Lung (tissue), 16 donors: ENCODE data around the gene PLEKHA4. TPM values are rescaled to one million over a fixed set of nuclear protein-coding genes. Genes with fewer than 3 reads are reported as not detected.

Source experiments
- ATAC-seq: fragments of 200-7000 bp; cut with Tn5 transposase; one replicate; pipeline ENCODE4 v1.9.1; 2020; ENCODE audit warnings: moderate number of reproducible peaks; ENCODE audit not compliant: insufficient read depth, low FRiP score
- DNase-seq, 3 donors: peaks; one replicate each; pipeline ENCODE4 v3.0.0-alpha.2; 2013 to 2017
- H3K27ac ChIP-seq, 2 donors: one replicate each; pipeline ENCODE4 v1.5.1; 2013; ENCODE audit warnings: mild to moderate bottlenecking in 2 of 2, moderate library complexity in 2 of 2, control low read depth in 1 of 2, inconsistent platforms in 1 of 2, low read depth in 1 of 2, low read length in 1 of 2
- H3K27me3 ChIP-seq, 3 donors: one replicate each; pipeline ENCODE4 v1.5.1; 2013; ENCODE audit warnings: low read length in 2 of 3; ENCODE audit not compliant: control insufficient read depth in 3 of 3, insufficient read depth in 3 of 3
- H3K36me3 ChIP-seq, 4 donors: one replicate each; pipeline ENCODE4 v1.5.1; 2013; ENCODE audit warnings: low read length in 4 of 4, mild to moderate bottlenecking in 1 of 4, moderate library complexity in 1 of 4; ENCODE audit not compliant: control insufficient read depth in 4 of 4, insufficient read depth in 4 of 4
- H3K4me1 ChIP-seq, 5 donors: one replicate each; pipeline ENCODE4 v1.5.1; 2013; ENCODE audit warnings: low read length in 5 of 5, mild to moderate bottlenecking in 2 of 5, moderate library complexity in 1 of 5; ENCODE audit not compliant: control insufficient read depth in 5 of 5, insufficient read depth in 5 of 5
- H3K4me3 ChIP-seq: one replicate; pipeline ENCODE4 v1.5.1; 2013; ENCODE audit warnings: mild to moderate bottlenecking, control low read depth, moderate library complexity
- H3K9ac ChIP-seq, 2 donors: one replicate each; pipeline ENCODE4 v1.5.1; 2013; ENCODE audit warnings: low read length in 2 of 2, control low read depth in 1 of 2; ENCODE audit not compliant: insufficient read depth in 1 of 2
- H3K9me3 ChIP-seq, 4 donors: one replicate each; pipeline ENCODE4 v1.5.1; 2013; ENCODE audit warnings: low read length in 3 of 4, mild to moderate bottlenecking in 1 of 4, moderate library complexity in 1 of 4; ENCODE audit not compliant: control insufficient read depth in 4 of 4, insufficient read depth in 3 of 4
- CTCF ChIP-seq: IDR thresholded peaks from 2 replicates; pipeline ENCODE4 v1.5.1; 2012; ENCODE audit warnings: mild to moderate bottlenecking; ENCODE audit errors: control extremely low read depth, extremely low read depth
- WGBS, 2 donors: extraction: QIAGEN DNeasy Blood & Tissue Kit; methylation state at CpG; one replicate each; pipeline ENCODE4 v1.1.7; 2013; 5-methylcytosine and 5-hydroxymethylcytosine counted together
- long read RNA-seq, 5 donors: transcript quantifications; one replicate each; lab custom pipeline, GENCODE V29; 2026
- polyA plus RNA-seq, 2 donors: library from polyadenylated mRNA; stranded (reverse); fragments of 200-250 nt; gene quantifications; one replicate each; pipeline ENCODE4 v1.2.1, GENCODE V29; 2013
- total RNA-seq, 2 donors: library from RNA; depleted of rRNA in 1 of 2; stranded (reverse); fragments of >200 nt in 1 of 2; gene quantifications; one replicate each; pipeline ENCODE4 v1.2.1, GENCODE V29; 2014 to 2021
- donor health status: control.
- donor health status: control.
- donor health status: Bipolar disorder and iron deficiency.
- donor health status: healthy.
- donor health status: DM: yes; HTN: yes; CAD: no.

Gene PLEKHA4
- 10 to 100 TPM in 1 of 2 donors, 1 to 10 TPM in 1; 8.4 to 57.7 TPM for total RNA-seq
- polyA plus RNA-seq = 10 to 100 TPM; 19.3 to 22.0 TPM
- long read RNA-seq, donor 1, partial matches to known transcripts = 40 of 41 reads
- long read RNA-seq, donor 1, other reads (novel, unspliced or antisense) = 0 of 41 reads
- long read RNA-seq, donor 2, partial matches to known transcripts = 0 of 2 reads
- long read RNA-seq, donor 2, other reads (novel, unspliced or antisense) = 0 of 2 reads
- long read RNA-seq, donor 3, partial matches to known transcripts = 0 of 2 reads
- long read RNA-seq, donor 3, other reads (novel, unspliced or antisense) = 0 of 2 reads
- long read RNA-seq, donor 4 = 0 reads
- long read RNA-seq, donor 5, partial matches to known transcripts = 11 of 12 reads
- long read RNA-seq, donor 5, other reads (novel, unspliced or antisense) = 0 of 12 reads

GRCh38 chr19:48868114-48868886, at the start of gene PLEKHA4:
TSS of gene PLEKHA4 (minus strand) at chr19:48868617. CDS start at chr19:48867620, 997 bp downstream.
- Histone ChIP-seq H3K4me3 (peak within 1 kb of the TSS; percentile 20), H3K36me3 (peaks cover 0 to 4% (median under 1%) of the 10 kb centered on the region in 4 donors), H3K9me3 (no peaks in the 10 kb centered on the region), H3K9ac (peak within 1 kb of the TSS; percentile 69 to 85), H3K27me3 (no peaks in the 10 kb centered on the region), H3K4me1 (peaks cover 0 to 29% (median 5%) of the 10 kb centered on the region in 5 donors), H3K27ac (peak within 1 kb of the TSS; percentile 50 to 67)
- WGBS, 2 donors = 41 to 57% methylated on average over 11 of the region's 11 CpGs
- TF ChIP-seq CTCF = no peak
- ATAC-seq (no peak), DNase-seq (peak; percentile 70 to 74 (median 71))

GRCh38 chr19:48918071-48918470, 49.7 kb upstream of the PLEKHA4 start:
- H3K9me3 ChIP-seq = no peaks in the 10 kb centered on the region
- DNase-seq (no peak), ATAC-seq (no peak)
- 68 to 83% methylated on average over 6 of the region's 6 CpGs for WGBS, 2 donors
- TF ChIP-seq CTCF = no peak
- no peak overlapping the region for H3K27ac ChIP-seq
- no peak overlapping the region for H3K4me3 ChIP-seq
- no peak overlapping the region for H3K9ac ChIP-seq
- no peaks in the 10 kb centered on the region for H3K27me3 ChIP-seq
- peaks cover 15 to 60% (median 30%) of the 10 kb centered on the region in 4 donors for H3K36me3 ChIP-seq
- H3K4me1 ChIP-seq = peaks cover 0 to 3% (median 0%) of the 10 kb centered on the region in 5 donors

GRCh38 chr19:48915757-48916156, 47.3 kb upstream of the PLEKHA4 start:
- DNase-seq = peak in 1 of 3 donors; percentile 44
- Histone ChIP-seq H3K4me1 (peaks cover 0 to 3% (median 0%) of the 10 kb centered on the region in 5 donors), H3K27me3 (no peaks in the 10 kb centered on the region), H3K9ac (no peak overlapping the region), H3K27ac (no peak overlapping the region), H3K9me3 (no peaks in the 10 kb centered on the region), H3K4me3 (no peak overlapping the region), H3K36me3 (peaks cover 3 to 49% (median 39%) of the 10 kb centered on the region in 4 donors)
- 69 to 84% methylated on average over 8 of the region's 8 CpGs for WGBS, 2 donors
- no peak for ATAC-seq
- TF ChIP-seq CTCF = no peak
